ENCODE data around the gene CA5A. TPM values are rescaled to one million over a fixed set of nuclear protein-coding genes. Genes with fewer than 3 reads are reported as not detected.

CA5A gene
- total RNA-seq, 1 experiment from 2014 or later: not detected

DNA sequence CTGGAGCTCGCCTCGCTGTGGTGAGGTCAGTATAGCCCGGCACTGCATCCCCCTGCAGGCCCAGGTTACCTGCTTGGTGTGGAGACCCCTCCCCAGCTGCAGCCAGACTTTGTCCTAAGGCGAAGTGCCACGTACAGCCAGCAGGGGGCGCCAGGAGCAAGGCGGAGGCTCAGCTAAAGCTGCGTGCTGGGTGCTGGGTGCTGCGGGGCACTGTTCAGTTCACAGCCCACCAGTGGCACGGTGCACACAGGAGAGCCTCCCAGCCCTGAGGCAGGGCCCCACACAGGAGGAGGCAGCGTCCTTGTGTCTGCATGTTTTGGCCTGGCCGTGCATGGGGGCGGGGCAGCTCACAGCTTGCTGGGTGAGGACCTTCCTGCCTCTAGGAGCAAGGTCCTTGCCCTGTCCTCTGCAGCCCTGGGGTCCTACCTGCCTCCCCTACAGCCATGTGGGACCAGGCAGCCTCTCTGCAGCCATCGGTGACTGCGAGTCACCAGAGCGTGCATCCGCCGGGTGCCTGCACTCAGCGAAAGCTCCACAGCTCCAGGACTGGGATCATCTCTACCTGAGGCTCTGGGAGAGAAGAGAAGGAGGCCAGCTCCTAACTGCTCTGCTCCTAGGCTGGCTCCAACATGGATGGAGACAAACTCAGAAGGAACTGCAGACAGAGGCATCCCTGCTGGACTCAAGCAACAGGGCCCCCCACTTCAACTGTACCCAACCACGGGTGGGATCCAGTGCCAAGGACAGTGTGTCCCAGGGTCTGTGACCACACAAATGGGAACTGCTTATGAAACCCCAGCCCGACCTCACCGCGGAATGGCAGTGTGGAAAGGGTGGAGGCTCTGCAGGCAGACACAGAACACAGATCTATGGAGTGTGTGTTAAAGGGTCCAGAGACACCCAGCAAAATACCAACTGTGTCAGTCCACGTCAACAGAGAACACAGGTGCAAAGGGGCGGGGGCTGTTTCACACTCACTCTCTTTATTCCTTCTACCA lies 86.0 kb downstream of the CA5A start:
- no peak overlapping the region for H3K4me2 ChIP-seq (ENCODE audit: low read length)
- peaks cover 99% of the 10 kb centered on the region for H3K79me2 ChIP-seq (ENCODE audit: insufficient read depth, low read length)
- no TSS peak for BruUV-seq (replicated peaks)
- peaks cover 28 to 30% of the 10 kb centered on the region in 2 experiments for H3K4me1 ChIP-seq (ENCODE audit: control insufficient read depth in 1 of 2, insufficient read depth in 2 of 2, low read length in 2 of 2)
- peak overlapping the region; percentile 15; the same call in 1 of the 2 replicates for H3K27ac ChIP-seq (ENCODE audit: low read depth, low read length)
- H4K20me1 ChIP-seq (ENCODE audit: insufficient read depth): peaks cover 41% of the 10 kb centered on the region; the same call in 1 of the 2 replicates
- ATAC-seq: peak; percentile 44
- no peak overlapping the region for H3K9ac ChIP-seq (ENCODE audit: low read length)
- peaks cover 17 to 85% of the 10 kb centered on the region in 2 experiments for H3K36me3 ChIP-seq (ENCODE audit: control insufficient read depth in 1 of 2, insufficient read depth in 2 of 2, low read length in 2 of 2)
- intact Hi-C loops (cut with micrococcal nuclease): loop anchor here (2.0 kb wide), 1 partner anchor 44 kb away; no protein-coding TSS in a partner anchor
- no peak overlapping the region for H2AFZ ChIP-seq (ENCODE audit: low read depth, low read length, poor library complexity, severe bottlenecking)
- POLR2A ChIA-PET: interaction anchor here (0.9 to 2.9 kb wide), 5 partner anchors 16 to 71 kb away, joined by 3 to 9 read pairs (median 5); partner anchors contain the start of gene SLC7A5
- DNase-seq (ENCODE audit: low read depth, low spot score): no peak
- H3K9me2 ChIP-seq (ENCODE audit: insufficient read depth): no peaks in the 10 kb centered on the region
- RAD21 ChIA-PET (ENCODE audit: low non-redundant PET in 1 of 2, low total read pairs in 2 of 2, uncharacterized antibody in 2 of 2, unreplicated experiment in 2 of 2): interaction anchor here (0.6 to 2.6 kb wide), 4 partner anchors 20 to 71 kb away, joined by 3 to 12 read pairs (median 4); partner anchors contain the start of gene SLC7A5 (in 1 of the 2)
- H3K27me3 ChIP-seq (ENCODE audit: insufficient read depth, low read length): no peaks in the 10 kb centered on the region
- H3K9me3 ChIP-seq (ENCODE audit: control insufficient read depth in 1 of 2, insufficient read depth in 1 of 2, low read depth in 1 of 2, low read length in 2 of 2): no peaks in the 10 kb centered on the region
- no peak for TF ChIP-seq YY1 (IDR thresholded peaks at IDR 0.05; ENCODE audit: extremely low read depth, insufficient replicate concordance, low read depth, low read length)
- TF ChIP-seq CBX3 (IDR thresholded peaks at IDR 0.05; ENCODE audit: low read depth): no peak
- TF ChIP-seq, protein P1, sequence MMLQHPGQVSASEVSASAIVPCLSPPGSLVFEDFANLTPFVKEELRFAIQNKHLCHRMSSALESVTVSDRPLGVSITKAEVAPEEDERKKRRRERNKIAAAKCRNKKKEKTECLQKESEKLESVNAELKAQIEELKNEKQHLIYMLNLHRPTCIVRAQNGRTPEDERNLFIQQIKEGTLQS (IDR thresholded peaks at IDR 0.05): no peak
- no peak for TF ChIP-seq SIN3A (IDR thresholded peaks at IDR 0.05; ENCODE audit: low read depth)
- TF ChIP-seq POLR2AphosphoS5 (IDR thresholded peaks at IDR 0.05; ENCODE audit: low read depth, low read length): peak; percentile 3
- no peak for TF ChIP-seq TCF7L2 (IDR thresholded peaks at IDR 0.05; ENCODE audit: borderline replicate concordance, extremely low read depth, insufficient read depth, insufficient read length)
- TF ChIP-seq, protein P2, sequence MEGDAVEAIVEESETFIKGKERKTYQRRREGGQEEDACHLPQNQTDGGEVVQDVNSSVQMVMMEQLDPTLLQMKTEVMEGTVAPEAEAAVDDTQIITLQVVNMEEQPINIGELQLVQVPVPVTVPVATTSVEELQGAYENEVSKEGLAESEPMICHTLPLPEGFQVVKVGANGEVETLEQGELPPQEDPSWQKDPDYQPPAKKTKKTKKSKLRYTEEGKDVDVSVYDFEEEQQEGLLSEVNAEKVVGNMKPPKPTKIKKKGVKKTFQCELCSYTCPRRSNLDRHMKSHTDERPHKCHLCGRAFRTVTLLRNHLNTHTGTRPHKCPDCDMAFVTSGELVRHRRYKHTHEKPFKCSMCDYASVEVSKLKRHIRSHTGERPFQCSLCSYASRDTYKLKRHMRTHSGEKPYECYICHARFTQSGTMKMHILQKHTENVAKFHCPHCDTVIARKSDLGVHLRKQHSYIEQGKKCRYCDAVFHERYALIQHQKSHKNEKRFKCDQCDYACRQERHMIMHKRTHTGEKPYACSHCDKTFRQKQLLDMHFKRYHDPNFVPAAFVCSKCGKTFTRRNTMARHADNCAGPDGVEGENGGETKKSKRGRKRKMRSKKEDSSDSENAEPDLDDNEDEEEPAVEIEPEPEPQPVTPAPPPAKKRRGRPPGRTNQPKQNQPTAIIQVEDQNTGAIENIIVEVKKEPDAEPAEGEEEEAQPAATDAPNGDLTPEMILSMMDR (IDR thresholded peaks at IDR 0.05 in 2 of 3, conservative IDR thresholded peaks at IDR 0.05 in 1 of 3; ENCODE audit: borderline replicate concordance in 1 of 3, insufficient read depth in 1 of 3, low read depth in 2 of 3, low read length in 2 of 3): peak in 2 of 3 experiments; percentile 100; a peak in 4 of 6 replicates
- no peak for TF ChIP-seq SRF (IDR thresholded peaks at IDR 0.05; ENCODE audit: low read depth)
- TF ChIP-seq, protein P3, sequence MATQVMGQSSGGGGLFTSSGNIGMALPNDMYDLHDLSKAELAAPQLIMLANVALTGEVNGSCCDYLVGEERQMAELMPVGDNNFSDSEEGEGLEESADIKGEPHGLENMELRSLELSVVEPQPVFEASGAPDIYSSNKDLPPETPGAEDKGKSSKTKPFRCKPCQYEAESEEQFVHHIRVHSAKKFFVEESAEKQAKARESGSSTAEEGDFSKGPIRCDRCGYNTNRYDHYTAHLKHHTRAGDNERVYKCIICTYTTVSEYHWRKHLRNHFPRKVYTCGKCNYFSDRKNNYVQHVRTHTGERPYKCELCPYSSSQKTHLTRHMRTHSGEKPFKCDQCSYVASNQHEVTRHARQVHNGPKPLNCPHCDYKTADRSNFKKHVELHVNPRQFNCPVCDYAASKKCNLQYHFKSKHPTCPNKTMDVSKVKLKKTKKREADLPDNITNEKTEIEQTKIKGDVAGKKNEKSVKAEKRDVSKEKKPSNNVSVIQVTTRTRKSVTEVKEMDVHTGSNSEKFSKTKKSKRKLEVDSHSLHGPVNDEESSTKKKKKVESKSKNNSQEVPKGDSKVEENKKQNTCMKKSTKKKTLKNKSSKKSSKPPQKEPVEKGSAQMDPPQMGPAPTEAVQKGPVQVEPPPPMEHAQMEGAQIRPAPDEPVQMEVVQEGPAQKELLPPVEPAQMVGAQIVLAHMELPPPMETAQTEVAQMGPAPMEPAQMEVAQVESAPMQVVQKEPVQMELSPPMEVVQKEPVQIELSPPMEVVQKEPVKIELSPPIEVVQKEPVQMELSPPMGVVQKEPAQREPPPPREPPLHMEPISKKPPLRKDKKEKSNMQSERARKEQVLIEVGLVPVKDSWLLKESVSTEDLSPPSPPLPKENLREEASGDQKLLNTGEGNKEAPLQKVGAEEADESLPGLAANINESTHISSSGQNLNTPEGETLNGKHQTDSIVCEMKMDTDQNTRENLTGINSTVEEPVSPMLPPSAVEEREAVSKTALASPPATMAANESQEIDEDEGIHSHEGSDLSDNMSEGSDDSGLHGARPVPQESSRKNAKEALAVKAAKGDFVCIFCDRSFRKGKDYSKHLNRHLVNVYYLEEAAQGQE (IDR thresholded peaks at IDR 0.05; ENCODE audit: low read depth): no peak
- no peak for TF ChIP-seq ZFX (IDR thresholded peaks at IDR 0.05)
- no peak overlapping the region for H3K4me3 ChIP-seq (replicated peaks in 1 of 2; ENCODE audit: low read depth in 1 of 2, low read length in 2 of 2)
- CTCF ChIA-PET: interaction anchor here (0.6 to 2.3 kb wide), 18 partner anchors 9 to 91 kb away, joined by 3 to 36 read pairs (median 4); partner anchors contain the start of gene SLC7A5
